Measurements from ENCODE around the gene CHST1. TPM values are rescaled to one million over a fixed set of nuclear protein-coding genes. Genes with fewer than 3 reads are reported as not detected.
A peak's percentile ranks its signal among the peaks of the same experiment; 100 is the strongest.

CHST1 gene
- total RNA-seq, 1 donor, result 1.1 TPM

- H4K20me1 ChIP-seq (ENCODE audit: insufficient read depth, low read length), result no peaks in the 10 kb centered on the region
- no peaks in the 10 kb centered on the region for H3K4me1 ChIP-seq (ENCODE audit: insufficient read depth, low read length)
- no peaks in the 10 kb centered on the region for H3K79me2 ChIP-seq (ENCODE audit: insufficient read depth, low read length)
- H3K9me3 ChIP-seq (ENCODE audit: low read depth, low read length), result no peaks in the 10 kb centered on the region
- no peak overlapping the region for H2AFZ ChIP-seq (ENCODE audit: low read length)
- no peak overlapping the region for H3K4me3 ChIP-seq (ENCODE audit: insufficient read depth, low read length)
- H3K4me2 ChIP-seq (ENCODE audit: insufficient read depth, low read length), result no peak overlapping the region
- no peak for TF ChIP-seq CTCF (IDR thresholded peaks at IDR 0.05; ENCODE audit: extremely low read depth, low read depth, low read length)
- H3K27me3 ChIP-seq (ENCODE audit: insufficient read depth, low read length), result peaks cover 65% of the 10 kb centered on the region
- no peak overlapping the region for H3K27ac ChIP-seq (ENCODE audit: low read depth, low read length)
- no peaks in the 10 kb centered on the region for H3K36me3 ChIP-seq (ENCODE audit: insufficient read depth, low read length)
- DNase-seq (ENCODE audit: insufficient read length, low spot score, missing footprints), result no peak
Measured at GRCh38 chr11:45704635-45705034, 39.2 kb upstream of the CHST1 start.

- TF ChIP-seq CTCF (IDR thresholded peaks at IDR 0.05; ENCODE audit: extremely low read depth, low read depth, low read length), result no peak
- no peaks in the 10 kb centered on the region for H4K20me1 ChIP-seq (ENCODE audit: insufficient read depth, low read length)
- H3K4me2 ChIP-seq (ENCODE audit: insufficient read depth, low read length), result no peak overlapping the region
Measured at GRCh38 chr11:45704133-45704532, 38.7 kb upstream of the CHST1 start.

GRCh38 chr11:45702511-45702910 is 37.1 kb upstream of the CHST1 start:
- no peak overlapping the region for H3K4me2 ChIP-seq (ENCODE audit: insufficient read depth, low read length)
- no peak overlapping the region for H3K4me3 ChIP-seq (ENCODE audit: insufficient read depth, low read length)
- no peak overlapping the region for H2AFZ ChIP-seq (ENCODE audit: low read length)
- no peak for TF ChIP-seq CTCF (IDR thresholded peaks at IDR 0.05; ENCODE audit: extremely low read depth, low read depth, low read length)
- no peaks in the 10 kb centered on the region for H3K9me3 ChIP-seq (ENCODE audit: low read depth, low read length)
- H3K27ac ChIP-seq (ENCODE audit: low read depth, low read length), result no peak overlapping the region
- DNase-seq (ENCODE audit: insufficient read length, low spot score, missing footprints), result no peak
- peaks cover 50% of the 10 kb centered on the region for H3K27me3 ChIP-seq (ENCODE audit: insufficient read depth, low read length)
- H3K4me1 ChIP-seq (ENCODE audit: insufficient read depth, low read length), result no peaks in the 10 kb centered on the region
- no peaks in the 10 kb centered on the region for H3K79me2 ChIP-seq (ENCODE audit: insufficient read depth, low read length)
- H3K36me3 ChIP-seq (ENCODE audit: insufficient read depth, low read length), result no peaks in the 10 kb centered on the region
- H4K20me1 ChIP-seq (ENCODE audit: insufficient read depth, low read length), result no peaks in the 10 kb centered on the region

More at GRCh38 chr11:45704133-45704532, 38.7 kb upstream of the CHST1 start:
- no peak overlapping the region for H2AFZ ChIP-seq (ENCODE audit: low read length)
- H3K36me3 ChIP-seq (ENCODE audit: insufficient read depth, low read length), result no peaks in the 10 kb centered on the region
- no peak overlapping the region for H3K27ac ChIP-seq (ENCODE audit: low read depth, low read length)
- H3K79me2 ChIP-seq (ENCODE audit: insufficient read depth, low read length), result no peaks in the 10 kb centered on the region
- no peaks in the 10 kb centered on the region for H3K9me3 ChIP-seq (ENCODE audit: low read depth, low read length)
- no peak for DNase-seq (ENCODE audit: insufficient read length, low spot score, missing footprints)
- H3K4me1 ChIP-seq (ENCODE audit: insufficient read depth, low read length), result no peaks in the 10 kb centered on the region
- H3K27me3 ChIP-seq (ENCODE audit: insufficient read depth, low read length), result peaks cover 63% of the 10 kb centered on the region
- H3K4me3 ChIP-seq (ENCODE audit: insufficient read depth, low read length), result no peak overlapping the region

- Histone ChIP-seq H2AFZ (ENCODE audit: low read length) (no peak overlapping the region), H3K36me3 (ENCODE audit: insufficient read depth, low read length) (no peaks in the 10 kb centered on the region), H3K9me3 (ENCODE audit: low read depth, low read length) (no peaks in the 10 kb centered on the region), H3K27ac (ENCODE audit: low read depth, low read length) (no peak overlapping the region), H3K4me1 (ENCODE audit: insufficient read depth, low read length) (no peaks in the 10 kb centered on the region), H3K4me2 (ENCODE audit: insufficient read depth, low read length) (no peak overlapping the region), H4K20me1 (ENCODE audit: insufficient read depth, low read length) (no peaks in the 10 kb centered on the region), H3K79me2 (ENCODE audit: insufficient read depth, low read length) (no peaks in the 10 kb centered on the region), H3K4me3 (ENCODE audit: insufficient read depth, low read length) (no peak overlapping the region), H3K27me3 (ENCODE audit: insufficient read depth, low read length) (peaks cover 33% of the 10 kb centered on the region)
- TF ChIP-seq CTCF (IDR thresholded peaks at IDR 0.05; ENCODE audit: extremely low read depth, low read depth, low read length), result no peak
- peak; percentile 4 for DNase-seq (ENCODE audit: insufficient read length, low spot score, missing footprints)
Measured at GRCh38 chr11:45698777-45699497, 33.5 kb upstream of the CHST1 start.
